MV-4-11 (cell line): Measurements from ENCODE around the gene TOB2.
A peak's percentile ranks its signal among the peaks of the same experiment; 100 is the strongest.
"Not testable (repeated sequence)": the region's sequence is repeated elsewhere in the genome, so short reads cannot be mapped to it uniquely, and the experiment has no call there.

Experiments
- DNase-seq: peaks from one replicate; lab custom pipeline; 2025; lab: John Stamatoyannopoulos, UW

The TOB2 gene

DNA sequence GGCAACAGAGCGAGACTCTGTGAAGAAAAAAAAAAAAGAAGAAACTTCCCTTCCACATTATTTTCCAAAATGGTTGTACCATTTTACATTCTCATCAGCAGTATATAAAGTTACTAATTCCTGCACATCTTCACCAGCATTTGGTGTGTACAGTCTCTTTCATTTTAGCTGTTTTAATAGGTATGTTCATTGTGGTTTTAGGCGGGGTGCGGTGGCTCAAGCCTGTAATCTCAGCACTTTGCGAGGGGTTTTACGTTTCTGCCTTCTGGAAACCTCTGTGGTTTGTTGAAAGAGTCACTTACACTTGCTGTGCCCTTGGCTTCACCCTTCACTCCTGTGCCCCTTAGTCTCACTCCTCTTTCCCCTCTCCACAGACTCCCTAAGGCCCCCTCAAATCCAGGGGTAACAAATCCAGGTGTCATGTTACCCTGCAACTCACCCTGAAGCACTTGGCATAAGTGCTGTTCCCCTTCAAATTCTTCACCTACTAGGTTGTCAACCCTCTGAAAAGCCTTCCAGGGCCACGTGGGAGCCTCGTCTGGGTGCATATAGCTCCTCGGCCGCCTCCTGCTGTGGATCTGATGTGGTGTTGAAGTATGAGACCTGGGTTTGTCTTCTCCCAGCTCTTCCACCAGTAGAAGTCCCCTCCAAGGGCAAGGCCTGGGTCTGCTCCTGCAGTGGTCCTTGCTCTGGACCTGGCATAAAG lies 20.8 kb downstream of the TOB2 start:
- no peak for DNase-seq

DNA sequence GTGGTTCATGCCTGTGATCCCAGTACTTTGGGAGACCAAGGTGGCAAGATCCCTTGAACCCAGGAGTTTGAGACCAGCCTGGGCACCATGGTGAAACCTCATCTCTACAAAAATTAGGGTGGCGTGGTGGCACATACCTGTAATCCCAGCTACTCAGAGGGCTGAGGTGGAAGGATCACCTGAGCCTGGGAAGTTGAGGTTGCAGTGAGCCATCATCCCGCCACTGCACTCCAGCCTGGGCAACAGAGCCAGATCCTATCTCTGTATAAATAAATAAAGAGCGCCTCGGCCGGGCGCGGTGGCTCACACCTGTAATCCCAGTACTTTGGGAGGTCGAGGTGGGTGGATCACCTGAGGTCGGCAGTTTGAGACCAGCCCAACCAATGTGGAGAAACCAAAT lies 27.9 kb downstream of the TOB2 start:
- DNase-seq = no peak

DNA sequence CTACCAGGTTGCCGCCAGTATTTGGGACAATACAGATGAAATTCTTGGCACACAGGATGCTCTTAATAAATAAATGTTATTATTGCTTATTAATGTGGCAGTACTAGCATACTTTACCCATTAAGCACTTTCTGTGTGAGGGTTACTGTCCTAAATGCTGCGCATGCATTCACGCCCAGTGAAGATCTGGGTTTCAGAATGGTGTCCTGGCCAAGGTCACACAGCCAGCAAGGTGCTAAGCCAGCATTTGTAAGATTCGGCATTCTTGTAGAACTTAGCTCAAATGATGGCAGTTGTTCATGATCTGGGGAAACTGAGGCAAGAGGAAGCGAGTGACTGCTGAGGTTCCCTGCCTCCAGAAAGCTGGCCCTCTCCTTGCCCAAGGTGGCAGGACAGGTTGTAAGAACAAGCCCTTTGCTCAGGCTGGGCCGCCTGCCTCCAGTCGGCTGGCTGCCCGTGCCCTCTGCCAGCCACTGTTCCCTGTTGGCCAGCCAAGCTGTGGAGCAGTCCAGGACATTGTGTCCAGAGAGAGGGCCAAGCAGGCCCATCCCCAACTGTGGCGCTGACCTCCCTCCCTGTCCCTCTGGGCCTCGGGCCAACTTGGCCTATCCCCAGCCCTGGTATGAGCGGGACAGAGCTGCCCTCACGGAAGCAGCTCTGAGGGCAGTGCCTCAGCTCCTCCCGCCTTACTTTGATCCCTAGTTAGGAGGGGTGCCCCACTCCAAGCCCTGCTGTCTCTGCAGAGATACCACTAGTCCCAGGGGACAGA lies 28.8 kb downstream of the TOB2 start:
- DNase-seq = no peak

DNA sequence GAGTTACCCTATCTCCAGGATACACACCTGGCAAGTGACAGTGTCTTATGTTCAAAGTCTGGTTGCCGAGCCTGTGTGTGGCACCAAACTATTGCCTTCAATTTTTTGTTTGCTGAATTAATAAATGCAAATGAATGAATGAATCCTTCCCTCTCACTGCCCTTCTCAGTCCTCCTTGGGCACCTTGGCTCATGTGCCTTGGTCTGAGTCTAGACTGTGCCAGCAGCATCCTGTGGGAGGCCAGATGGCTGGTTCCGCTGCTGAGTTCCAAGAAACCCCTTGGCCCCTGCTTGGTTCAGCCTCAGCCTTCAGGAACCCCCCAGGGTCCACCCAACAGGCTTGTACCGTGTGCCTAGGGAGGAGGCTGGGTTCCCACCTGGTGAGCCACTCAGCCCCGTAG lies 31.0 kb downstream of the TOB2 start:
- no peak for DNase-seq

DNA sequence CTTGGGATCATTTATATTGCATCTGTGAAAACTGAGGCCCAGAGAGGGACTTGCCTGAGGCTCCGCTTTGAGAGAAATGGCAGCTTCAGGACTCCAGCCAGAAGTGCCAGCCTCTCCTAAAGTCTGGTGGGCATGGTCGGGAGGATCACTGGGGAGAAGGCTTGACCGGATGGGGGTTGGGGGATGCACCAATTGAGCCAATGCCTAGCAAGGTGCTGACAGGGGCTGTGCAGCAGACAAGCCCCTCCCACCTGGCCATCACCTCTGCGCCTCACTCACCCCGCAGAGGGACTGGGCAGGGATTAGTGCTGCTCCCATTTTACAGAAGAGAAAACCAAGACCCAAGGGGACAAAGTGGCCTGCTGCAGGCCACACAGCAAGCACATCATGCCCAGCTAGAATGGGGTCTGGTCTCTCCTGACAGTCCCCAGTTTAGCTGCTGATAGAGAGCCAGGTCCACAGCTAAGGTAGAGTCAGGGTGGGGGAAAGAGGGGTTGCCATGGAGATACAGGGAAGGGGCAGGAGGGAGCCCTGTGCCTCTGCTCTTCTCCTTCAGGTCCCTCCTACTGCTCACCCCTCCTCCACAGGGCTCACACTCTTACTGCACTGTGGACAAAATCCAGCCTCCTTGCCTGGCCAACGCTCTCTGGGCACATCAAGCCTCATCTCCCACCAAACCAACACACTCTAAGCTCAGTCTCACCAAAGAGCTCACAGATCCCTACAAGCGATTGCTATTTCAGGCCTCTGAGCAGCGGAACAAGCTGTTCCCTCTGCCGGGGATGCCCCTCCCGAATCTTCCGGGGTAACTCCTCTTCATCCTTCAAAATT lies 35.4 kb downstream of the TOB2 start:
- no peak for DNase-seq

DNA sequence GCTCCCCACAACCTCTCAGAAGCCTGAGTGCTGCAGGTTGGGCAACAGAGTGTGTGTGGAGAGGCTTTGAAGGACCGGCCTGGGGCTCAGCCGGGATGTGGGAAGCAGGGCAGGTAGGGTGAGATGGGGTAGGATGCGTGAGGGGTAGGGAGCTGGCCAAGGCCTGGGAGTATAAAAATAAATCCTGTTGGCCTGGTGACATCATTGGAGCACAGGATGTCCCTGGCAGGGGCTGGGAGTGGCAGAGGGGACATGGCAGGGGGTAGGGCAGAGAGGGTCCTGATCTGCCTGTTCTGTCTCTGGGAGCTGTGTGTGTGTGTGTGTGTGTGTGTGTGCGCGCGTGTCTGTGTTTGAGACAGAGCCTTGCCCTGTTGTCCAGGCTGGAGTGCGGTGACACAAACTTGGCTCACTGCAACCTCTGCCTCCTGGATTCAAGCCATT lies 36.3 kb downstream of the TOB2 start:
- no peak for DNase-seq

DNA sequence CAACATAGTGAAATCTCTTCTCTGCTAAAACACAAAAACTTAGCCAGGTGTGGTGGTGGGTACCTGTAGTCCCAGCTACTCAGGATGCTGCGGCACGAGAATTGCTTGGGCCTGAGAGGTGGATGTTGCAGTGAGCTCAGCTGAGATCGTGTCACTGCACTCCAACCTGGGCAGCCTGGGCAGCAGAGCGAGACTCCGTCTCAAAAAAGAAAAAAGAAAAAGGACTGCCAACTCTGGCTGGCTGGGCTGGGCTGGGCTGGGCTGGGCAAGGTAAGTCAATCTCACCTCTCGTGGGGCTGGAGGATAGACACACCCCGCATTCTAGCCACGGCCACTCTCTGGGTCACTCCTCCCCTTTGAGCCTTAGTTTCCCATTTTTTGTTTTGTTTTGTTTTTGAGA lies 37.9 kb downstream of the TOB2 start:
- DNase-seq = no peak

DNA sequence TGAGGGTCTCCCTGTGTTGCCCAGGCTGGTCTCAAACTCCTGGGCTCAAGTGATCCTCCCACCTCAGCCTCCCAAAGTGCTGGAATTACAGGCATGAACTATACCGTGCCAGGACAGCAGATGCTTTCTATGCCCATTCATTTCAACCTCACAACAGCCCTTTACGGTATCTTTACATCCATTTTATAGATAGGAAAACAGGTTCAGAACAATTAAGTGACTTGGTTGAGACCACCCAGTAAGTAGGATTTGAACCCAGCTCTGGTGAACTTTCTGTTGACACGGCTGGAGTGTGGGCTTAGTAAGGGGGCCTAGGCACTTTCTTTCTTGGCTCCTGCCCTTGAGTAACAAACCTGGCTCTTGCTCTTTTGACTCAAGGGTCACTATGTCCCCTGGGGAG lies 39.2 kb downstream of the TOB2 start:
- DNase-seq = no peak

DNA sequence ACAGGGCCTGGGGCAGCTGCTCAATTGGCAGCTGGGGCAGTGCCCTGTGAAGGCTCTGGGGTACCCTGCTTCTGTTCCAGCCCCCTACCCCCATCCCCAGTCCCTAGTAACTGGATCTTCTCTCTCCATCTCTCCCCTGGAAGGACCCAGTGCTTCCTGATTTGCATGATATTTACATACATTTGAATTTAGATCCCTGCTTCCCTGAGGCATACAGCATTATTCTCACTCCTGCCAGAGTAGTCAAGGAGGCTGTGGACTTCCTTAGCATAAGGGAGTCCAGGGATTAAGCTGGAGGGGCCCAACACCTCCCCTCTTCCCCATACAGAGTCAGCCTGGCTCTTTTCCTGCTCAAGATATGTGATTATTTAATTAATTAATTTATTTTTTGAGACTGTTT lies 40.2 kb downstream of the TOB2 start:
- DNase-seq = no peak

DNA sequence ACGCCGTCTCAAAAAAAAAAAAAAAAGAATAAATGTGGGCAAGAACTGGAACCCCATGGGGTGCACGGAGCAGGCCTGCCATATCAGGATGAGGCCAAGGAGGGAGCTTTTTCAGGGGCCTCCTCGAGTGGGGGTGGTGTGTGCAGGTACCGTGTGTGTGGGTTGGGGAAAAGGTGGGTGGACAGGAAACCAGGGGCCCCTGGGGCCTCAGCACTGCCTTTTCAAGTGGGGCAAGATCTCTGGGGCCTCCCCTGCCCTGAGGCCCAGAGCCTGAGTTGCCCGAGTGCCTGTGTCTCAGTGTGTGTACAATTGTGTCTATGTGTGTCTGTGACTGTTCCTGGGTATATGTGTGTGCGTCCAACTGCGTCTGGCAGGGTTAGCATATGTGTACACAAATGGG lies 41.0 kb downstream of the TOB2 start:
- DNase-seq = no peak

DNA sequence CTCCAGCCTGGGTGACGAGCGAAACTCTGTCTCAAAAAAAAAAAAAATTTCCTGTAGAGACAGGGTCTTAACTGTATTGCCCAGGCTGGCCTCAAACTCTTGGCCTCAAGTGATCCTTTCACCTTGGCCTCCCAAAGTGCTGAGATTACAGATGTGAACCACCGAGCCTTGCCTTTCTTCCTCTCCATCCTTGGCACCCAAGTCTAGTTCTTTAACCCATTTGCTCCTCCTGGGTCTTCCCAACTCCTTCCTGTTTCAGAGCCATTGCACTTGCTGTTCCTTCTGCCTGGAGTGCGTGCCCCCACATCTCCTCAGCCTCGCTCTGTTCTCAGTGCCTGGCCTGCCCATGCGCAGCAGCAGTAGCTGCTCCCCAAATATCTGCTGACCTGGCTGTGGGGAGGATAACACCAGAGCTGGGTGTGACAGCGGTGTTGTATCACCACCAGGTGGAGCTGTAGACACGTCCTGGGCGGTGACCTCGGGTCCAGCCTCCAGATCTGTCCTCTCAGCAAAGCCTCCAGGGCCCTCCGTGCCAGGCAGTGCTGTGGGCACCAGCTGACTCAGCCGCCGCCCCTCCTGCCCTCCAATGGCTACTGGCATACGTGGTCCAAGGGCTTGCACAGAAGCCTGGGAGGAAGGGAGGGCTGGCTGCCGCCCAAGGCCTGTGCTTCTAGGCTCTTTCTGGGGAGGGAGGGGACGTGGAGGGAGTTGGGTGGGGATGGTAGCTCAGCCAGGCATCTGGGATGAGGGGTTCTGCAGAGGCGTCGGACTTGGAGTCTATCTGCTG lies 42.9 kb downstream of the TOB2 start:
- peak; percentile 79 for DNase-seq

DNA sequence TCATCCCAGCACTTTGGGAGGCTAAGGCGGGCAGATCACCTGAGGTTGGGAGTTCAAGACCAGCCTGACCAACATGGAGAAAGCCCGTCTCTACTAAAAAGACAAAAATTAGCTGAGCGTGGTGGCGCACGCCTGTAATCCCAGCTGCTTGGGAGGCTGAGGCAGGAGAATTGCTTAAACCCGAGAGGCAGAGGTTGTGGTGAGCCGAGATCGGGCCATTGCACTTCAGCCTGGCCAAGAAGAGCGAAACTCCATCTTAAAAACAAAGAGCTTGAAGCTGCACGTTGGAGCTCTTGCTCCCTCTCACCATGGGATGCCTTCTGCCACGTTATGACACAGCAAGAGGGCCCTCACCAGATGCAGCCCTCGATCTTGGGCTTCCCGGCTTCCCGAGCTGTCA lies 43.8 kb downstream of the TOB2 start:
- not testable (repeated sequence) for DNase-seq

DNA sequence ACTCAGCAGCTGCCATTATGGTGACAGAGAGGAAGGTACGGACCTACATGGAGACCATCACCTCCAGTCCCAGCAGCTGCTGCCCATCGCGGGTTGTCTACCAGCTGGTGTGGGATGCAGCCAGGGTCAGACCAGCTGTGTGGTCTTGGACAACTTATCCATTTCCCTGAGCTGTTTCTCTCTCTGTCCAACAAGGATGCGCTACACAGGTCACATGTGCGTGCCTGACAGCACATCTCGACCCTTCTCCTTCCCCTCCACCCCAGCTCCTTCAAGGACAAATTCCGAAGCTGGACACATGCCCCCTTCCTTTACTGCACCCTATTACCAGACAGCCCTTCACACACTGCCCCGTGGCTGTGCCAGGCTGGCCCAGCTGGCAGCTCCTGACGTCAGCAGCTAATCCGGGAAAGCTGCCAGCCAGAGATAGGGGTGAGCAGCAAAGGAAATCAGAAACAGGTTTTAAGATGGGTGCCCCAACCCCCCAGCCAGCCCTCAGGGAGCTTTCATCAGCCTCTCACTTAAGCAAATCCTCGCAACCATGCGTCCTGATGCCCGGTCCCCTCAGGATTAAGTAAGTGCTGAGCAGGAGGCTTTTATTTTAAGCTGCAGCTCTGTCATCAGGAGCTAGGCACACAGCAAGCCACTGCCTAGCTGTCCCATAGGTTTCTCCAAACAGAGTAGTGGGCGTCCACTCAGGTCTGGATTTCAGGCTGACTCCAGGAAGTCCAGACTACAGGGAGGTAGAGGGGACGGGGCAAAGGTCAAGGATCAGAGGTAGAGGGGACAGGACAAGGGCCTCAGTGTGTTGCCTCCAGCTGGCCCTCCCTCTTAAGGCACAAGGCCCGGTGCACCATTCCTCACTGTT lies 44.6 kb downstream of the TOB2 start:
- no peak for DNase-seq

DNA sequence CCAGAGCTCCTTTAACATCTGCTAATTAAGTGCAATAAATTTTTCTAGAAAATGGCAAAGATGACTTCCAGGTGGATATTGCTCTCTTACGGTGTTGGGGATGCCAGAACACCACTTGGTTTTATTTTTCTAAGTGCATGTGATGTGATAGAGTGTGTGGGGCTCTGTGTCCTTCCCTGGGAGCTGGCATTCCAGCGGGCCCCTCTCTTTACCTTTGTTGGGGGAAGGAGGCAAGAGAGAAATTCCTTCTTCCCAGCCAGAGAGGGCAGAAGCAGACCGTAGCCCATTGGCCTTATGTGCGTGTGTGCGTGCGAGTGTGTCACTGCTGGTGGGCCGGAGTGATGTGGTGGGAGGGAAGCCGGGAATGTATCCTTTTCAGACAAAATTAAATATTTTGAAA lies 47.7 kb downstream of the TOB2 start:
- no peak for DNase-seq

DNA sequence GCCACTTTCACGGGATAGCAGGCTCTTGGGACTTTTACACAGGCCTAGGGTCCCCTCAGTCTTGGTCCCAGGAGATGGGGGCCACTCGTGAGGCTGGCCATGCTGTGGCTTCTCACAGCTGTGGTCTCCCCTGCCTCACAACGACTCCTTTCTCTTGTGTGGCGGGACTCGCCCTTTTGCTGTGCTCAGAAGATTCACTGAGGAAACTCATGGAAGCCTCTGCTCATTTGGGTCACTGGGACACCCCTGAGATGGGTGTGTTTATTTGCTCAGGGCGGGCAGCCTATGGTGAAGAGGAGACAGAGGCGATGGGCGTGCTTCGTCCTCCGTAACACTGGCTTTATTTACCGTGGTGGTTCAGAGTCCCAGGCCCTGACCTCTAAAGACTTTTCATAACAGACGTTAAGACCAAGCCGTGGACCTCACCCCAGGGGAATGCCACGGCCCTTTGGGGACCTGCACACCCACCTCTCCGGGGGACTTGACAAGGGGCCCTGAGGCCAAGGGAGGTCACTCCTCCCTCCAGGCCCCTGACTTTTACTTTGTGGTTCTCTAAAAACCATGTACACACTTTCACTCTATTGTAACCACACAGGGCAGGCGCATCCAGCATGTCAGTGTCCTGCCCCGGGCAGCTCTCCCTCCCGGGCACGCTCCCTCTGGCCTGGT lies 49.3 kb downstream of the TOB2 start:
- DNase-seq = no peak

DNA sequence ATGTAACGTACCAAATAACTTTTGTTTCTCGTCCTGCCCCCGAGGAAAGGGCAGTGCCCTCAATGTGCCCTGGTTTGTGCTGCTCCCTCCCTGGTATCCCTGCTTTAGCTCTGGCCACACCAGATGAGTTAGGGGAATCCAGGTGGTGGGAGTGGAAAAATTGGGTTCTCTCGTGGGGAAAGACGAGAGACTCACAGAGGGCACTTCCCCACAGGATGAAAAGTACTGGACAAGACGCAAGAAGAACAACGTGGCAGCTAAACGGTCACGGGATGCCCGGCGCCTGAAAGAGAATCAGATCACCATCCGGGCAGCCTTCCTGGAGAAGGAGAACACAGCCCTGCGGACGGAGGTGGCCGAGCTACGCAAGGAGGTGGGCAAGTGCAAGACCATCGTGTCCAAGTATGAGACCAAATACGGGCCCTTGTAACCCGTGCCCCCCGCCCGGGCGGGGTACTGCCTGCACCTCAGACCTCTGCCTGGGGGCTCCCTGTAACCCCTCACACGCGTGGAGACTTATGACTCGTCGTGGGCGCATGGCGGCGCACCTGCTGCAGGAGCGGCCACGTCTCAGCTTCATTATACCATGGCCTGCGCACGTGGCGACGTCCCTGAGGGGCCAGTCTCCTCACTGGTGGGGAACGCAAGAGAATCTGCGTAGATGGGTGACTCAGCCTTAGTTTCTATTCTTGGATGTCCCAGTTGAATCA lies 50.9 kb downstream of the TOB2 start:
- DNase-seq = no peak

DNA sequence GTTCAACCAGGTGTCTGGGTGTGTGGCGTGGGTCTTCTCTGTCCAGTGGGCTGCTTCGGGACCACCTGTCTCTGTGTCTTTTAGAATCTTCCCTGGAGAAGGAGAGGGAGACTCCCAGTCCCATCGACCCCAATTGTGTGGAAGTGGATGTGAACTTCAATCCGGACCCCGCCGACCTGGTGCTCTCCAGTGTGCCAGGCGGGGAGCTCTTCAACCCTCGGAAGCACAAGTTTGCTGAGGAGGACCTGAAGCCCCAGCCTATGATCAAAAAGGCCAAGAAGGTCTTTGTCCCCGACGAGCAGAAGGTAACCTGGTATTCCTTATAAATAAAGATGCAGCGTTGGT lies 52.6 kb downstream of the TOB2 start:
- no peak for DNase-seq

DNA sequence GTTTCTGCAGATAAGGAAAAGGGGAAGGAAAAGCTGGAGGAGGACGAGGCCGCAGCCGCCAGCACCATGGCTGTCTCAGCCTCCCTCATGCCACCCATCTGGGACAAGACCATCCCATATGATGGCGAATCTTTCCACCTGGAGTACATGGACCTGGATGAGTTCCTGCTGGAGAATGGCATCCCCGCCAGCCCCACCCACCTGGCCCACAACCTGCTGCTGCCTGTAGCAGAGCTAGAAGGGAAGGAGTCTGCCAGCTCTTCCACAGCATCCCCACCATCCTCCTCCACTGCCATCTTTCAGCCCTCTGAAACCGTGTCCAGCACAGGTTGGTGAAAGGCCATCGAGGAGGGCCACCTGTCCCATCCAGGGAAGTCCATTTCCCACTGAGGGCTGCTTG lies 59.3 kb downstream of the TOB2 start:
- no peak for DNase-seq

DNA sequence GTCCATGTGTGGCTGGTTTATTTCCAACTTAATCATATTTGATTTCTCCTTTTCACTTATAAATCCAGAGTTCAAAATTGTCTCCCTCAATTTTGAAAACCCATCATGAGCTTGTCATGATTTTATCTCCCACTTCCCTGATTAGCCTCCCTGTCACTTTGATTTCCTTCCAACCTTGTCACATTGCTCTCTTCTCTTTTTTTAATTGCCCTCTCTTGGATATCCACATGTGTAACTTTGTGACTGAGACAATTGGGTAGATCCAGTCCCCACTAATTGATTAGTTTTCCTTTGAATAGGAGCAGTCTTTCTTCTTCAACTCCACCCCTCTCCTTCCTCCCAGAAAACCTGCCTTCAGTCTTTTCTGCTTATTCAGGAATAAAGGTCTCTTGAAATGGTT lies 62.5 kb downstream of the TOB2 start:
- no peak for DNase-seq
